CD4-positive, alpha-beta T cell (primary cell): Measurements from ENCODE around the gene LAIR1. TPM values are rescaled to one million over a fixed set of nuclear protein-coding genes. Genes with fewer than 3 reads are reported as not detected.

Experiments
- ATAC-seq: fragments of 200-7000 bp; cut with Tn5 transposase; one replicate; pipeline ENCODE4 v1.10.0; 2022; ENCODE audit warnings: mild to moderate bottlenecking; ENCODE audit not compliant: poor library complexity
- CTCF ChIA-PET: fragments of 350-600 bp; sonication (Branson Sonifier 250); formaldehyde crosslinking; loops from one replicate; lab custom pipeline; 2021; ENCODE audit warnings: antibody characterized with exemption, inconsistent platforms; lab: Charles Lee
- POLR2A ChIA-PET: fragments of 350-600 bp; sonication (Branson Sonifier 250); formaldehyde crosslinking; loops from one replicate; lab custom pipeline; 2021; ENCODE audit warnings: antibody characterized with exemption, inconsistent platforms; lab: Charles Lee
- DNase-seq, 14 experiments: peaks; one replicate each; pipeline ENCODE4 v3.0.0-alpha.2; 2013 to 2020; ENCODE audit warnings: mixed read lengths in 2 of 14
- H3K27ac ChIP-seq, 2 donors: one replicate each; pipeline versions ENCODE4 v1.5.1 to v1.7.0; 2013; ENCODE audit warnings: low read length in 2 of 2, low read depth in 1 of 2, mild to moderate bottlenecking in 1 of 2
- H3K27me3 ChIP-seq, 2 experiments: 1 replicate in 1 of 2; 2 replicates in 1 of 2; pipeline versions ENCODE4 v1.6.1 to v1.7.0; 2013; ENCODE audit warnings: low read length in 2 of 2, control low read depth in 1 of 2, mild to moderate bottlenecking in 1 of 2, moderate library complexity in 1 of 2; ENCODE audit not compliant: insufficient read depth in 2 of 2, control insufficient read depth in 1 of 2
- H3K36me3 ChIP-seq: one replicate; pipeline ENCODE4 v1.6.1; 2013; ENCODE audit warnings: low read length, control low read depth; ENCODE audit not compliant: insufficient read depth
- H3K4me1 ChIP-seq: one replicate; pipeline ENCODE4 v1.6.1; 2013; ENCODE audit warnings: low read length, control low read depth; ENCODE audit not compliant: insufficient read depth
- H3K4me3 ChIP-seq: one replicate; pipeline ENCODE4 v1.5.1; 2013; ENCODE audit warnings: mild to moderate bottlenecking, low read length, moderate library complexity
- H3K9me3 ChIP-seq, 2 experiments: 1 replicate in 1 of 2; 2 replicates in 1 of 2; pipeline versions ENCODE4 v1.6.1 to v1.7.0; 2013; ENCODE audit warnings: low read length in 2 of 2, mild to moderate bottlenecking in 2 of 2, control low read depth in 1 of 2, moderate library complexity in 1 of 2; ENCODE audit not compliant: control insufficient read depth in 1 of 2, insufficient read depth in 1 of 2
- H3K27ac Mint-ChIP-seq: one replicate; pipeline ENCODE4 v1.8.0; 2020; ENCODE audit warnings: mixed read lengths
- H3K27me3 Mint-ChIP-seq: one replicate; pipeline ENCODE4 v1.8.0; 2021; ENCODE audit warnings: mixed read lengths
- H3K36me3 Mint-ChIP-seq: one replicate; pipeline ENCODE4 v1.8.0; 2021; ENCODE audit warnings: low read depth, mixed read lengths
- H3K4me1 Mint-ChIP-seq: one replicate; pipeline ENCODE4 v1.8.0; 2021; ENCODE audit warnings: low read depth, mixed read lengths
- H3K4me3 Mint-ChIP-seq: one replicate; pipeline ENCODE4 v1.8.0; 2020; ENCODE audit warnings: mild to moderate bottlenecking, mixed read lengths
- H3K9me3 Mint-ChIP-seq: one replicate; pipeline ENCODE4 v1.8.0; 2020; ENCODE audit warnings: mixed read lengths
- intact Hi-C, 2 experiments: fragments of 100-400 bp; cut with DNase I in 1 of 2; cut with micrococcal nuclease in 1 of 2; formaldehyde crosslinking; loops; one replicate each; pipeline versions ENCODE4 v1.15.1 to v1.9.0; 2023 to 2025; cut with DNase I, micrococcal nuclease
- total RNA-seq, 174 experiments: library from RNA in 2 of 174; stranded (reverse) in 2 of 174; gene quantifications; one replicate each; pipeline ENCODE4 v1.2.3 and lab custom pipeline; 2021 to 2026
- TF ChIP-seq, protein P1 (sequence below): fragments of 200-600 bp; IDR thresholded peaks from one replicate; pipeline ENCODE4 v1.8.0; 2022; ENCODE audit warnings: antibody characterized with exemption, mild to moderate bottlenecking

LAIR1 gene
- total RNA-seq, 2 experiments from 2014 or later = 12.3 to 14.4 TPM

DNA sequence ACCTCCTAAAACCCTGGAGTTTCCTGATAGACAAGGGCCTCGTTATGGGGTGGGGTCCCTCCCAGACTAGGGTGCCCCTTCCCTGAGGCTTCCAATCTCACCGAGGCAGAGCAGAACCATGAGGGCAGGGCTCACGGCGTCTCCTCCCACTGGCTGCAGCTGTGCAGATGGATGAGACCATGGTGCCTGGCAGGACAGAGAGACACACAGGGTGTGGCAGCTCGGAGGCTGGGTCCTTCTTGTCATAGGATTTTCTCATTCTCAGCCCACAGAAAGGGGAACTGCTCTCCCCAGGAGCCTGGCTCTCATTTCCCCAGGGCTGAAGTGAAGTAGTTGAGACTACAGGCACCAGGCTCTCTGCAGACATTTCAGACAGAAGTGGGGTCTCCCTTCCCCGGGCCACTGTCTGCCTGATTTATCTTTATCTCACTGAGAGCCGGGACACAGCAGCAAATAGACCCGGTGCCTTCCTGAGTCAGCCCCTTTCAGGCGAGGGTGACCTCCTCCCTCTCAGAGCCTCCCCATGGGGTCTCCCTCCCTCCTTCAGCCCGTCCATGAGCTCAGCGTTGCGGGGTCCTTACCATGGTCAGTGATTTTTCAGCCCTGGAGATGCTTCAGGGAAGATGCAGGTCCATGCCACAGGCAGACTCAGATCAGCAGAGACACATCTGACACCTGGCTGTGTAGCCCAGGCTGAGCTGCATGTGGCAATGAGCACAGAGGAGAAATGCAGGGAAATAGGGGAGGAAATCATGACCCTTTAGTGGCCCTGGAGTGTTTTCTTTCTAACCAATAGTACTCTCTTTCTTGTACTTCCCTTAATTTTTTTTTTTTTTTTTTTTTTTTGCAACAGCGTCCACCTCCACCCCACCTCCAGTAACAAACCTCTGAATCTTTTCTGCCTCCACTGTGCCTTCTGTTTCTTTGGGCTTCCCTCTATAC is 52.0 kb downstream of the LAIR1 start, which contains the start of gene LILRA5:
Gene LILRA5 (minus strand): TSS at position 731 of the 942 bp plus-strand sequence. CDS start 147 bp downstream, at position 584.
- intact Hi-C loops = no loop called here
- H3K27me3 Mint-ChIP-seq = peaks cover 32% of the 10 kb centered on the region
- H3K4me3 Mint-ChIP-seq = no peak within 1 kb of the TSS
- CTCF ChIA-PET = no interaction called here
- Histone ChIP-seq H3K4me3 (no peak within 1 kb of the TSS), H3K36me3 (no peaks in the 10 kb centered on the region), H3K9me3 (no peaks in the 10 kb centered on the region), H3K4me1 (peaks cover 6% of the 10 kb centered on the region), H3K27me3 (peaks cover 13 to 27% of the 10 kb centered on the region in 2 experiments), H3K27ac (no peak within 1 kb of the TSS)
- H3K36me3 Mint-ChIP-seq = no peaks in the 10 kb centered on the region
- TF ChIP-seq, protein P1, sequence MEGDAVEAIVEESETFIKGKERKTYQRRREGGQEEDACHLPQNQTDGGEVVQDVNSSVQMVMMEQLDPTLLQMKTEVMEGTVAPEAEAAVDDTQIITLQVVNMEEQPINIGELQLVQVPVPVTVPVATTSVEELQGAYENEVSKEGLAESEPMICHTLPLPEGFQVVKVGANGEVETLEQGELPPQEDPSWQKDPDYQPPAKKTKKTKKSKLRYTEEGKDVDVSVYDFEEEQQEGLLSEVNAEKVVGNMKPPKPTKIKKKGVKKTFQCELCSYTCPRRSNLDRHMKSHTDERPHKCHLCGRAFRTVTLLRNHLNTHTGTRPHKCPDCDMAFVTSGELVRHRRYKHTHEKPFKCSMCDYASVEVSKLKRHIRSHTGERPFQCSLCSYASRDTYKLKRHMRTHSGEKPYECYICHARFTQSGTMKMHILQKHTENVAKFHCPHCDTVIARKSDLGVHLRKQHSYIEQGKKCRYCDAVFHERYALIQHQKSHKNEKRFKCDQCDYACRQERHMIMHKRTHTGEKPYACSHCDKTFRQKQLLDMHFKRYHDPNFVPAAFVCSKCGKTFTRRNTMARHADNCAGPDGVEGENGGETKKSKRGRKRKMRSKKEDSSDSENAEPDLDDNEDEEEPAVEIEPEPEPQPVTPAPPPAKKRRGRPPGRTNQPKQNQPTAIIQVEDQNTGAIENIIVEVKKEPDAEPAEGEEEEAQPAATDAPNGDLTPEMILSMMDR = no peak
- no peaks in the 10 kb centered on the region for H3K4me1 Mint-ChIP-seq
- POLR2A ChIA-PET = no interaction called here
- DNase-seq (peak in 3 of 14 experiments; percentile 18 to 59 (median 47)), ATAC-seq (no peak)
- no peaks in the 10 kb centered on the region for H3K9me3 Mint-ChIP-seq
- no peak within 1 kb of the TSS for H3K27ac Mint-ChIP-seq

DNA sequence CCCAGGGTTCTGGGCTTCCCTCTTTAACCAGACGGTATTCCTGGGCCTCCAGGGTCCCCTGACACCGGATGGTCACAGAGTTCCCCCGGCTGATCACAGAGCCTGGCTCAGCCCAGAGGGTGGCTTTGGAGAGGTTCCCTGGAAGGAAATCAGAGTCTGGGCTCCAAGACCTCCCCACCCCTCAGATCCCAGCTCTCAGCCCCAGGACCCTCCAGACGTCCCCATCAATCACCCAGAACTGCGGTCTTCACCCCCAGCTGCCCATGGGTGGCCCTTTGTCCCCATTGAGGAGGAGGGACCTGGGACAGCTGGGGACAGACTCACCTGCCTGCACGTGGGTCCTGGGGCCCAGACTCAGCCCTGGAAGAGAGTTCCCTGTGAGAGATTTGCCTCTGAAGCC is 52.7 kb downstream of the LAIR1 start:
- H3K27ac ChIP-seq = no peak overlapping the region
- TF ChIP-seq, protein P1 = no peak
- POLR2A ChIA-PET = no interaction called here
- no peak overlapping the region for H3K4me3 ChIP-seq
- H3K4me1 ChIP-seq = peaks cover 6% of the 10 kb centered on the region
- Mint-ChIP-seq H3K4me3 (no peak overlapping the region), H3K27ac (no peak overlapping the region), H3K36me3 (no peaks in the 10 kb centered on the region), H3K4me1 (no peaks in the 10 kb centered on the region), H3K27me3 (peaks cover 32% of the 10 kb centered on the region), H3K9me3 (no peaks in the 10 kb centered on the region)
- ATAC-seq (no peak), DNase-seq (no peak)
- intact Hi-C loops = no loop called here
- H3K27me3 ChIP-seq = peaks cover 13 to 27% of the 10 kb centered on the region in 2 experiments
- H3K36me3 ChIP-seq = no peaks in the 10 kb centered on the region
- CTCF ChIA-PET = no interaction called here
- H3K9me3 ChIP-seq = no peaks in the 10 kb centered on the region

DNA sequence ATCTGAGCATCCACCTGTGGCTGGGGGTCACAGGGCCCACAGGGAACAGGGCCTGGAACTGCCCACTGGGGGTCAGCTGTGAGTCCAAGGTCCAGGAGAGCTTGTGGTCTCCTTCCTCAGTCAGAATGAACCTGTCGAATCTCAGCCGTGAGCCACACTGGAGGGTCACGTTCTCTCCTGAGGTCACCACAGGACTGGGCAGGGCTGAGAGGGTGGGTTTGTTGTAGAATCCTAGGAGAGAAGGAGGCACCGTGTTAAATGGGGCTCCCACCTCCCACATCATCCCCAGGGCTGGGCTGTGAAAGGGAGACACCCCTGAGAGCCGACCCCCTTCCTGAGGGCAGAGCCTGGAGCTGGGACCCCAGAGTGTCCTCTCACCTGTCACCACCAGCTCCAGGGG is 53.2 kb downstream of the LAIR1 start:
- H3K27ac ChIP-seq = no peak overlapping the region
- Mint-ChIP-seq H3K27me3 (peaks cover 30% of the 10 kb centered on the region), H3K4me1 (no peaks in the 10 kb centered on the region), H3K9me3 (no peaks in the 10 kb centered on the region), H3K4me3 (no peak overlapping the region), H3K36me3 (no peaks in the 10 kb centered on the region), H3K27ac (no peak overlapping the region)
- H3K4me3 ChIP-seq = no peak overlapping the region
- CTCF ChIA-PET = no interaction called here
- POLR2A ChIA-PET = no interaction called here
- no peak for ATAC-seq
- DNase-seq = no peak
- TF ChIP-seq, protein P1 = no peak
- peaks cover under 1% of the 10 kb centered on the region for H3K4me1 ChIP-seq
- H3K9me3 ChIP-seq = no peaks in the 10 kb centered on the region
- peaks cover 13 to 23% of the 10 kb centered on the region in 2 experiments for H3K27me3 ChIP-seq
- intact Hi-C loops = no loop called here
- no peaks in the 10 kb centered on the region for H3K36me3 ChIP-seq
